NCI-H146 treated with DMSO at 0.1 percent for 48 hours (cell line): Measurements from ENCODE around the gene DNAAF1.

ENCODE experiments used
- DNase-seq: peaks from one replicate; lab custom pipeline; 2025; ENCODE audit not compliant: unreplicated experiment; lab: John Stamatoyannopoulos, UW

The DNAAF1 gene

GRCh38 chr16:84121007-84121406, 24.1 kb upstream of the DNAAF1 start:
- no peak for DNase-seq

- DNase-seq, result no peak
These were observed 20.6 kb upstream of the DNAAF1 start for GRCh38 chr16:84124257-84125073.

GRCh38 chr16:84131117-84131516, 14.0 kb upstream of the DNAAF1 start:
- no peak for DNase-seq

- DNase-seq, result no peak
These were observed 12.4 kb upstream of the DNAAF1 start for GRCh38 chr16:84132527-84133285.

GRCh38 chr16:84136331-84137125, 8.6 kb upstream of the DNAAF1 start:
- DNase-seq, result no peak

GRCh38 chr16:84137287-84137686, 7.8 kb upstream of the DNAAF1 start:
- DNase-seq, result no peak

GRCh38 chr16:84137769-84138357, 7.2 kb upstream of the DNAAF1 start:
- DNase-seq, result no peak

- DNase-seq, result no peak
These were observed 6.6 kb upstream of the DNAAF1 start for GRCh38 chr16:84138500-84138823.

- DNase-seq, result peak; percentile 3
These were observed 6.1 kb upstream of the DNAAF1 start for GRCh38 chr16:84138824-84139627.

GRCh38 chr16:84139628-84140258, 5.4 kb upstream of the DNAAF1 start:
- DNase-seq, result no peak

GRCh38 chr16:84141143-84141670, 3.9 kb upstream of the DNAAF1 start:
- no peak for DNase-seq

GRCh38 chr16:84143081-84143480, 2.0 kb upstream of the DNAAF1 start:
- DNase-seq, result no peak

GRCh38 chr16:84143784-84144199, 1.3 kb upstream of the DNAAF1 start:
- DNase-seq, result no peak

GRCh38 chr16:84144209-84144858, 774 bp upstream of the DNAAF1 start:
- DNase-seq, result no peak

GRCh38 chr16:84150926-84151325, 5.8 kb downstream of the DNAAF1 start:
- DNase-seq, result no peak

- DNase-seq, result no peak
These were observed 8.6 kb downstream of the DNAAF1 start for GRCh38 chr16:84153660-84154214.

GRCh38 chr16:84155226-84155625, 10.1 kb downstream of the DNAAF1 start:
- no peak for DNase-seq

GRCh38 chr16:84155771-84156170, 10.7 kb downstream of the DNAAF1 start:
- no peak for DNase-seq

- DNase-seq, result no peak
These were observed 11.3 kb downstream of the DNAAF1 start for GRCh38 chr16:84156342-84156784.
